ENCODE data around the gene TTF2. TPM values are rescaled to one million over a fixed set of nuclear protein-coding genes. Genes with fewer than 3 reads are reported as not detected.
"Not testable (repeated sequence)": the region's sequence is repeated elsewhere in the genome, so short reads cannot be mapped to it uniquely, and the experiment has no call there.

TTF2 gene
- total RNA-seq, 1 donor from 2014 or later, result 14.3 TPM

DNA sequence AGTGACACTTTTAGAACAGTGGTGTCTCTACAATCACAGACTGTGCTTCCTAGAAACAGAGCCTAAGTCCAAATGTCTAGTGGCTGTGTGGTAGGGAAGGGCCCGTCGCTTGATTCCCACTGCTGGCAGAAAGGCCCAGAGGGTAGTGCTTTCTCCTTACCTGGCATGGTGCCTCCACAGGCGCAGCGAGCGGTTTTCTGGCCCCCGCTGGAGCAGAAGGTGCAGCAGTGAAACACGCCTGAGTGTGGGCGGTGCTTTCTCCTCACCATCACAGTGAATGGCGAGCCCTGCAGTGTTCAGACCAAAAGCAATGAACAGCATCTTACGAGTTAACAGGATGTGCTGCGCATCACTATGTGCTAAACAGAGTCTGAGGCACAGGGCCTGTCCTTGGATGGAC lies 53.1 kb downstream of the TTF2 start:
- Histone ChIP-seq H3K4me3 (ENCODE audit: low read depth, low read length) (no peak overlapping the region), H3K36me3 (ENCODE audit: control insufficient read depth, insufficient read depth, low read length) (no peaks in the 10 kb centered on the region), H3K27me3 (ENCODE audit: control insufficient read depth, insufficient read depth, low read length) (no peaks in the 10 kb centered on the region)
- TF ChIP-seq, protein P1, sequence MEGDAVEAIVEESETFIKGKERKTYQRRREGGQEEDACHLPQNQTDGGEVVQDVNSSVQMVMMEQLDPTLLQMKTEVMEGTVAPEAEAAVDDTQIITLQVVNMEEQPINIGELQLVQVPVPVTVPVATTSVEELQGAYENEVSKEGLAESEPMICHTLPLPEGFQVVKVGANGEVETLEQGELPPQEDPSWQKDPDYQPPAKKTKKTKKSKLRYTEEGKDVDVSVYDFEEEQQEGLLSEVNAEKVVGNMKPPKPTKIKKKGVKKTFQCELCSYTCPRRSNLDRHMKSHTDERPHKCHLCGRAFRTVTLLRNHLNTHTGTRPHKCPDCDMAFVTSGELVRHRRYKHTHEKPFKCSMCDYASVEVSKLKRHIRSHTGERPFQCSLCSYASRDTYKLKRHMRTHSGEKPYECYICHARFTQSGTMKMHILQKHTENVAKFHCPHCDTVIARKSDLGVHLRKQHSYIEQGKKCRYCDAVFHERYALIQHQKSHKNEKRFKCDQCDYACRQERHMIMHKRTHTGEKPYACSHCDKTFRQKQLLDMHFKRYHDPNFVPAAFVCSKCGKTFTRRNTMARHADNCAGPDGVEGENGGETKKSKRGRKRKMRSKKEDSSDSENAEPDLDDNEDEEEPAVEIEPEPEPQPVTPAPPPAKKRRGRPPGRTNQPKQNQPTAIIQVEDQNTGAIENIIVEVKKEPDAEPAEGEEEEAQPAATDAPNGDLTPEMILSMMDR (IDR thresholded peaks at IDR 0.05; ENCODE audit: insufficient read depth, low read length, poor library complexity, severe bottlenecking), result no peak
- no peak for DNase-seq (ENCODE audit: low read depth)

DNA sequence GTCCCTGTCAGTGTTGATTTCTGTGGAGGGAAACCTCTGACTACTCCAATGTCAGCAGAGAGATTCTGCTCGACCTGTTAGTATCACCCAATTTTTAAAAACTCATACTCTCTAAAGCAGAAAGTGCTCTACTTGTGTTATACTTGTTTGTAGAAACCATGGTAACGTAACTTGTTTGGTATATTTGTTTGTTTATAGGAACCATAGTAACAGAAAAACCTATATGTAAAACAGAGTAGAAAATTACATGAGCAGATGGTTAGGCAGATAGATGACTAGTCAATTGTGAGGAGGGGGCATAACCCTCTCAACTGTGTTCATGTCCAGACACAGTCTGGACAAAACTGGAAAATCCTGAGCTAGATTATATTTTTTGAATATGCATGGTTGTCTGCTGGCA lies 54.8 kb downstream of the TTF2 start:
- H3K4me3 ChIP-seq (ENCODE audit: low read depth, low read length), result no peak overlapping the region
- no peaks in the 10 kb centered on the region for H3K27me3 ChIP-seq (ENCODE audit: control insufficient read depth, insufficient read depth, low read length)
- H3K36me3 ChIP-seq (ENCODE audit: control insufficient read depth, insufficient read depth, low read length), result no peaks in the 10 kb centered on the region
- DNase-seq (ENCODE audit: low read depth), result no peak
- TF ChIP-seq, protein P1 (IDR thresholded peaks at IDR 0.05; ENCODE audit: insufficient read depth, low read length, poor library complexity, severe bottlenecking), result no peak

DNA sequence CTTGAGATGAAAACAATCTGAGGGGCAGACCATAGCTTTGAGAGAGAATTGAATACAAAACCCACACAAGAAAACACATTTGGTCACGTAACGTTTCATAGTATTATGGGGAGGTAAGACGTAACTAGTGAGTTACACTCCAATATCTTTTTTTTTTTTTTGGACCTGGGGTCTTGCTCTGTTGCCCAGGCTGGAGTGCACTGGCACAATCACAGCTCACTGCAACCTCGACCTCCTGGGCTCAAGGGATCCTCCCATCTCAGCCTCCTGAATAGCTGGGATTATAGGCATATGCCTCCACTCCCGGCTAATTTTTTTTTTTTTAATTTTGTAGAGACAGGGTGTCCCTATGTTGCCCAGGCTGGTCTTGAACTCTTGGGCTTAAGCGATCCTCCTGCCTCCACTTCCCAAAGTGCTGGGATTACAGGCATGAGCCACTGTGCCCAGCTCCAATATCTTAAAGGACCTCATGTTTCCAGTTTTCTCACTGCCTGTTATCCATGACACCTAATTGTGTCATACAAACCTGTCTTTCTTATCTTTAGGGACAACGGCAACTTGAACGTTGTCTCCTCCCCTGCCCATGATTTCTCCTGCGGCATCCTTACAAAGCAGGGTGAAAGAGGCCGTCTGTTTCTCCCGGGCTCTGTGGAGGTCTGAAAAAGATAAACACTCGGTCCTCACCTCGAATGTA lies 56.1 kb downstream of the TTF2 start:
- no peak for DNase-seq (ENCODE audit: low read depth)
- no peaks in the 10 kb centered on the region for H3K36me3 ChIP-seq (ENCODE audit: control insufficient read depth, insufficient read depth, low read length)
- TF ChIP-seq, protein P1 (IDR thresholded peaks at IDR 0.05; ENCODE audit: insufficient read depth, low read length, poor library complexity, severe bottlenecking), result no peak
- H3K27me3 ChIP-seq (ENCODE audit: control insufficient read depth, insufficient read depth, low read length), result no peaks in the 10 kb centered on the region
- H3K4me3 ChIP-seq (ENCODE audit: low read depth, low read length), result no peak overlapping the region

DNA sequence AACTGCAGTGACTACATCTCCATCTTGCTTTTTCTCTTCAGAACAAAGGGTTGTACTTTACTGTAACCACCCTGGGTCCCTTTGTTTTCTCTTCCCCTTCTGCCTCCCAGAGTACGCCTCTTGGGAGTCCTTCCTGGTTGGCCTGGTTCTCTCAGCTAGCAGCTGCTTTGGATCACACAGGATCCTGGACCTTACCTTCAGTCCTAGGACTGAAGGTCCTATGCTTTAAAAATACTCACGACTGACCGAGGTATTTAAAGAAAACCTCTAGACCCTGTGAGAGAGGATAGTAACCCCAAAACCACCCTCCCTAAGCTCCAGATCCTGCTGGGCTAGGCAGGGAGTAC lies 56.6 kb downstream of the TTF2 start:
- H3K36me3 ChIP-seq (ENCODE audit: control insufficient read depth, insufficient read depth, low read length), result no peaks in the 10 kb centered on the region
- TF ChIP-seq, protein P1 (IDR thresholded peaks at IDR 0.05; ENCODE audit: insufficient read depth, low read length, poor library complexity, severe bottlenecking), result no peak
- no peak overlapping the region for H3K4me3 ChIP-seq (ENCODE audit: low read depth, low read length)
- H3K27me3 ChIP-seq (ENCODE audit: control insufficient read depth, insufficient read depth, low read length), result no peaks in the 10 kb centered on the region
- no peak for DNase-seq (ENCODE audit: low read depth)

DNA sequence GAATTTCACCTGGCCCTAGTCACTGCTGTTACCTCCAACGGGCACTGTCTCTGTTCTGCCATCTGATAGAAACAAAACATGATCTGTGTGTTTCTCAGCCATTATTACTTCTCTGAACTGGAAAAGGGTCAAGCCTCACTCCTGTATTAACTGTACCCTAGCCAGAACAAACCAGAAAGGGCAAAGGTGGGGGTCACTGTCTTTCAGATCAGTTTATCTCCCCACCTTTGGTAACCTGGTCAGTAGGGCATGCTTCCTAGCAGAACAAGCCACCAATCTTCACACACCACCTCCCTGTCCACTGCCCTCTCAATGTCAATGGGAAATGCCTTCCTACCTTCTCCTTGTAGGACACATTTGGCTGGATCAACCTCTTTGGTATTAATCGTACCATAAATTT lies 57.6 kb downstream of the TTF2 start:
- no peaks in the 10 kb centered on the region for H3K36me3 ChIP-seq (ENCODE audit: control insufficient read depth, insufficient read depth, low read length)
- H3K27me3 ChIP-seq (ENCODE audit: control insufficient read depth, insufficient read depth, low read length), result no peaks in the 10 kb centered on the region
- H3K4me3 ChIP-seq (ENCODE audit: low read depth, low read length), result no peak overlapping the region
- no peak for DNase-seq (ENCODE audit: low read depth)
- TF ChIP-seq, protein P1 (IDR thresholded peaks at IDR 0.05; ENCODE audit: insufficient read depth, low read length, poor library complexity, severe bottlenecking), result no peak

DNA sequence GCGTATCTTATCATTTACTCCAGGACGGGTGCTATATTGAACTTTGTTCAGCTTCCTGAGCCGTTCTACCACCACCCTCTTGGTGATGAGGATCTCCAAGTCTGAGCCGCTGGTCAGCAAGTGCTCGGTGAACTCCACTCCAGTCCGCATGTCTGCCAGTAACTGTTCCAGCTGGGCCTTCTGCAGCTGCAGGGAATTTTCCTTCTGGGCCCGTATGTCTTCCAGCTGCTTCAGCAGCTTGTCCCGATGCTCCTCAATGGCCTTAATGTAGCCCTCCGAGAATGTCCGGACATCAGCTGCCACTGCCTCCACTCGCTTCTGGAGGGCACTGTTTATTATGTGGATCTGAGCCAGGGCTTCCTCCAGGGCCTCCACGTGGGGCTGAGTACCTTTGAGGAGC lies 58.0 kb downstream of the TTF2 start:
- H3K36me3 ChIP-seq (ENCODE audit: control insufficient read depth, insufficient read depth, low read length), result no peaks in the 10 kb centered on the region
- no peaks in the 10 kb centered on the region for H3K27me3 ChIP-seq (ENCODE audit: control insufficient read depth, insufficient read depth, low read length)
- TF ChIP-seq, protein P1 (IDR thresholded peaks at IDR 0.05; ENCODE audit: insufficient read depth, low read length, poor library complexity, severe bottlenecking), result no peak
- DNase-seq (ENCODE audit: low read depth), result no peak
- H3K4me3 ChIP-seq (ENCODE audit: low read depth, low read length), result no peak overlapping the region

DNA sequence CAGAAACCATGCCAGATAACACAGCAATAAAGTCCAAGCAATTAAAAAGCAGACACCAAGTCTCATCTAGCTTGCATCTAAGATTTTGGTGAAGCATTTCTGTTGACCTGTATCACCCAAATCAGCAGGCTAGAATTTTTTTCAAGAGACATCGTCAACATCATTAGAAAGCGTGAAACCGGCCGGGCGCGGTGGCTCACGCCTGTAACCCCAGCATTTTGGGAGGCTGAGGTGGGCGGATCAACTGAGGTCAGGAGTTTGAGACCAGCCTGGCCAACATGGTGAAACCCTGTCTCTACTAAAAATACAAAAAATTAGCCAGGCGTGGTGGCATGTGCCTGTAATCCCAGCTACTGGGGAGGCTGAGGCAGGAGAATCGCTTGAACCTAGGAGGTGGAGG lies 59.0 kb downstream of the TTF2 start:
- H3K36me3 ChIP-seq (ENCODE audit: control insufficient read depth, insufficient read depth, low read length); DNase-seq (ENCODE audit: low read depth); H3K27me3 ChIP-seq (ENCODE audit: control insufficient read depth, insufficient read depth, low read length): not testable (repeated sequence)

More for the DNA sequence above, 59.0 kb downstream of the TTF2 start:
- not testable (repeated sequence) for H3K4me3 ChIP-seq (ENCODE audit: low read depth, low read length)

Measured in kidney epithelial cell (primary cell).